Activated naive CD8-positive, alpha-beta T cell treated with anti-CD3 and anti-CD28 coated beads, Interleukin-2, amount 50 U/mL, for 24 hours (primary cell): ENCODE results near the gene SGIP1.
"Not testable (repeated sequence)": the region's sequence is repeated elsewhere in the genome, so short reads cannot be mapped to it uniquely, and the experiment has no call there.

ENCODE experiments used
- ATAC-seq: fragments of 150-1000 bp; cut with Tn5 transposase; one replicate; pipeline ENCODE4 v1.10.0; 2021
- DNase-seq: peaks from one replicate; pipeline ENCODE4 v3.0.0; 2021
- H3K27ac Mint-ChIP-seq: one replicate; pipeline ENCODE4 v1.8.0; 2021; ENCODE audit warnings: mild to moderate bottlenecking, mixed read lengths
- H3K27me3 Mint-ChIP-seq: one replicate; pipeline ENCODE4 v1.8.0; 2021; ENCODE audit warnings: mixed read lengths
- H3K36me3 Mint-ChIP-seq: one replicate; pipeline ENCODE4 v1.8.0; 2021; ENCODE audit warnings: low read depth, mixed read lengths
- H3K4me1 Mint-ChIP-seq: one replicate; pipeline ENCODE4 v1.8.0; 2021; ENCODE audit warnings: mixed read lengths
- H3K4me3 Mint-ChIP-seq: one replicate; pipeline ENCODE4 v1.8.0; 2021; ENCODE audit warnings: mild to moderate bottlenecking, moderate library complexity, mixed read lengths
- H3K9me3 Mint-ChIP-seq: one replicate; pipeline ENCODE4 v1.8.0; 2021; ENCODE audit warnings: mixed read lengths

SGIP1 gene

DNA sequence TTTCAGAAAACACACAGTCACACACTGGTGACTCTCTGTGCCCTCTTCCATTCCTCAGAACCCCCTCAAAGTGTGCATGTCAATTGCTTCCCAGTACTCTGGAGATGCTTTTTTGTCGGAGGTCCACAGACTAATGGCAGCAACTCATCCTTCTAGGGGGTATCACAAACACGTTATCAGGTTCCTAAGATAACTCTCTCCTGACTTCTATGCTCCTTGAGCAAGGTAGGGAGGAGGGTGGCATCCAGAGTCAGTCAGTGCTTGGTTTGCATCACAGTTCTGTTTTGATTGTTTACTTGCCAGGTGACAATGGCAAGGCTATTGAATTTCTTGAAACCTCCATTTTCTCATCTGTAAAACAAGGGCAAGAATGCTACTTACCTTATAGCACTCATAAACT, 178.9 kb downstream of the SGIP1 start:
- H3K36me3 Mint-ChIP-seq = no peaks in the 10 kb centered on the region
- H3K4me1 Mint-ChIP-seq = no peaks in the 10 kb centered on the region
- H3K27me3 Mint-ChIP-seq = peaks cover 7% of the 10 kb centered on the region
- no peak overlapping the region for H3K27ac Mint-ChIP-seq
- no peaks in the 10 kb centered on the region for H3K9me3 Mint-ChIP-seq
- DNase-seq (no peak), ATAC-seq (no peak)
- no peak overlapping the region for H3K4me3 Mint-ChIP-seq

DNA sequence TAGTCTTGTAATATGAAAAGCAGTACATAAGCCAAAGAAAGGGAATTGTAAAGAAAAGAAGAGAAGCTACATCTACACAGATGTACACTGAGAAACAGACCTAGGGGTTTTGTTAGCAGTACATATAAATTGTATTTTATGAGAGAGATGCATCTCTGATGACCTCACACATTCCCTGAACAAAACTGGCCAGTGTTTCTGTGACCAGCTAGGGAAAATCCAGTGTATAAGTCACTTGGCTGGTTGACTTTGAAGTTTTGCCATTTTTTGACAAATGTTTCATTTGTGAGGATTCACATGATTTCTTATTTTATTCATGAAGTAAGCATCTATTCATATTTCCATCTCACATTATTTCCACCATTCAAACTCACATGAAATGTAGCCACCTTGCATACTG, 190.0 kb downstream of the SGIP1 start:
- H3K4me3 Mint-ChIP-seq = no peak overlapping the region
- no peak for DNase-seq
- H3K4me1 Mint-ChIP-seq = peaks cover 4% of the 10 kb centered on the region
- no peaks in the 10 kb centered on the region for H3K36me3 Mint-ChIP-seq
- no peak overlapping the region for H3K27ac Mint-ChIP-seq
- H3K27me3 Mint-ChIP-seq = peaks cover 4% of the 10 kb centered on the region
- ATAC-seq = no peak
- no peaks in the 10 kb centered on the region for H3K9me3 Mint-ChIP-seq

DNA sequence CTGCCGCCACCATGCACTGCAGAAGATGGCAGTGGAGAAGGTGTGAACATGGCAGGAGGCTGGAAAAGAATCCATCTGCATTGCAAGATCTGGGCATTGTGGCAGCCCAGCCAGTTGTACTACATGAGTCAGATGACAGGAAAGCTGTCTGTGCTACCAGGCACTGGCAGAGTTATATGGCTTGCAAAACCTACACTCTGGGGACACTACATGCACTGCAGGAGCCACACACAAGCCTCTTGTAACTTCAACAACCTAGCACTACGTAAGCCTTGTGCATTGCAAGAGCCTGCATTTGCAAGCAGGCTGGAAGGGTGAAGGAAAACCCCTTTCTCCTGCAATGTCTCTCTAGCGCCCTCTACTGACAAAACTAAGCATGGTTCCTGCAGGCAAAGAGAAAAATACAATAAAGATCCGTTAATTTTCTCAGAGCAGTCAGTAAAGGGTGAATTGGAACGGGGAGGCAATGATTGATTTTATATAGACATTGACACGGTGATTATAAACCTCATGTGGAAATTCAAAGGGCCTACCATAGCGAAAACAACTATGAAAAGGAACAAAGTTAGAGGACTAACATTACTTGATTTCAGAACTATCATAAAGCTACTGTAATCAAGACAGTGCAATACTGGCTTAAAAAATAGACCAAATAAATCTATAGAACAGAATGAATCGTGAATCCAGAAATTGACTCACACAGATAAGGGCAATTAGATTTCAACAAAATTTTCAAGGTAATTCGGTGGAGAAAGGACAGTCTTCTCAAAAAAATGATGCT, 192.1 kb downstream of the SGIP1 start:
- no peaks in the 10 kb centered on the region for H3K9me3 Mint-ChIP-seq
- DNase-seq = peak; percentile 52

DNA sequence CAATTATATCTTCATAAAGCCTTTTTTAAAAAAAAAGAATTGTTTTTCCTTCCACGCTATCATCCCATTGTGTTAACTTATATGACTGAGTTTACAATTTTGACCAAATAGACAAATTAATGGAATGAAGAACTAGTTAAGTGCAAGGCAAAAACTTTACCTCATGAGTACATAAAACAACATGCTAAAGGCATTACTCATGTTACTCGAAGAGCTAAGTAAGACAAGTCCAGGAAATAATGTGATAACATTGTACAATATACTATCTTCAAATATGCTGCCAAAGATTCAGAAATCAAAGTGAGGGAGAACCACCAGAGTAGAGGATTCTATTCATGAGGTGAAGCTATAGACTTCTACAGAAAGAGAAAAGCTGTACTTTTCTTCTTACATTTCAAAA, 194.1 kb downstream of the SGIP1 start:
- peaks cover 4% of the 10 kb centered on the region for H3K27me3 Mint-ChIP-seq
- no peak for ATAC-seq
- no peak overlapping the region for H3K4me3 Mint-ChIP-seq
- no peaks in the 10 kb centered on the region for H3K36me3 Mint-ChIP-seq
- peaks cover 9% of the 10 kb centered on the region for H3K4me1 Mint-ChIP-seq
- H3K9me3 Mint-ChIP-seq = no peaks in the 10 kb centered on the region
- DNase-seq = no peak
- no peak overlapping the region for H3K27ac Mint-ChIP-seq

More for the DNA sequence above, 192.1 kb downstream of the SGIP1 start:
- peaks cover 4% of the 10 kb centered on the region for H3K27me3 Mint-ChIP-seq
- H3K4me3 Mint-ChIP-seq = no peak overlapping the region
- ATAC-seq = peak; percentile 40
- H3K4me1 Mint-ChIP-seq = peaks cover 9% of the 10 kb centered on the region
- no peaks in the 10 kb centered on the region for H3K36me3 Mint-ChIP-seq
- no peak overlapping the region for H3K27ac Mint-ChIP-seq

DNA sequence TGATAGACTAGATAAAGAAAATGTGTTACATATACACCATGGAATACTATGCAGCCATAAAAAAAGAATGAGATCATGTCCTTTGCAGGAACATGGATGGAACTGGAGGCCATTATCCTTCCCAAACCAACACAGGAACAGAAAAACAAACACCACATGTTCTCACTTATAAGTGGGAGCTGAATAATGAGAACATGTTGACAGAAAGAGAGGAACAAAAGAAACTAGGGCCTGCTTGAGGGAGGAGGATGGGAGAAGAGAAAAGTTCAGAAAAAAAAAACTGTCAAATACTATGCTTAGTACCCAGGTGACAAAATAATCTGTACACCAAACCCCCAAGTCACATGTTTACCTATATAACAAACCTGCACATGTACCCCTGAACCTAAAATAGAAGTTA, 194.8 kb downstream of the SGIP1 start:
- H3K27ac Mint-ChIP-seq, H3K4me3 Mint-ChIP-seq, H3K9me3 Mint-ChIP-seq, H3K4me1 Mint-ChIP-seq, H3K36me3 Mint-ChIP-seq, DNase-seq, ATAC-seq, H3K27me3 Mint-ChIP-seq: not testable (repeated sequence)

DNA sequence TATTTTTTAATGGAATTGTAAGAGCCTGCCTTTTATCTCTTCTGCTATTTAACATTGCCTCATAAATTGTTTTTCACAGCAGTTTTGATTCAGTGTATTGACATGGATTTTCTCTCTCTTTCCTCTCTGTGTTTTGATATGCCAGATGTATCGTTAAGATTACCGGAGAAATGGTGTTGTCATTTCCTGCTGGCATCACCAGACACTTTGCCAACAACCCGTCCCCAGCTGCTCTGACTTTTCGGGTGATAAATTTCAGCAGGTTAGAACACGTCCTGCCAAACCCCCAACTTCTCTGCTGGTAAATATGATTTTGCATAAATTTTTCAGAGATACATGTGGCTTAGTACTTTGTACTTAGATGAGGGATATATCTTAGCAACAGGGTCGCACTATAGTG, 195.2 kb downstream of the SGIP1 start:
- no peak overlapping the region for H3K27ac Mint-ChIP-seq

DNA sequence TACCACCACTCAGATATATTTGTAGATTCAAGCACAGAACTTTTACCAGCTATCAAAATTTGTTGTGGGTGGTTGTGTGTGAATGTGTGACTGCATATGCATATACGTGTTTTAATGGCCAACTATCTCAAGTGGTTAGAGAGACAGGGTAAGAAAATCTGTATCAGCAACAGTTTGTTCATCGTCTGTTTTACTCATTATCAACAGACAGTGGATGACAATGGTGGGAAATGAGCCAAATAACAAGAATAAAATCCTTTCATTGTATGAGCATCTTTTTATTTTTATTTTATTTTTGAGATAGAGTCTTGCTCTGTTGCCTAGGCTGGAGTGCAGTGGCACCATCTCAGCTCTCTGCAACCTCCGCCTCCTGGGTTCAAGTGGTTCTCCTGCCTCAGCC, 195.6 kb downstream of the SGIP1 start:
- H3K36me3 Mint-ChIP-seq = no peaks in the 10 kb centered on the region
- H3K4me1 Mint-ChIP-seq = peaks cover 9% of the 10 kb centered on the region
- no peak overlapping the region for H3K27ac Mint-ChIP-seq
- ATAC-seq (no peak), DNase-seq (no peak)
- H3K9me3 Mint-ChIP-seq = no peaks in the 10 kb centered on the region
- H3K27me3 Mint-ChIP-seq = peaks cover 4% of the 10 kb centered on the region
- no peak overlapping the region for H3K4me3 Mint-ChIP-seq

More for the DNA sequence above, 195.2 kb downstream of the SGIP1 start:
- Mint-ChIP-seq H3K36me3 (no peaks in the 10 kb centered on the region), H3K27me3 (peaks cover 4% of the 10 kb centered on the region), H3K4me3 (no peak overlapping the region), H3K4me1 (peaks cover 9% of the 10 kb centered on the region), H3K9me3 (no peaks in the 10 kb centered on the region)
- ATAC-seq = peak; percentile 30
- DNase-seq = no peak

DNA sequence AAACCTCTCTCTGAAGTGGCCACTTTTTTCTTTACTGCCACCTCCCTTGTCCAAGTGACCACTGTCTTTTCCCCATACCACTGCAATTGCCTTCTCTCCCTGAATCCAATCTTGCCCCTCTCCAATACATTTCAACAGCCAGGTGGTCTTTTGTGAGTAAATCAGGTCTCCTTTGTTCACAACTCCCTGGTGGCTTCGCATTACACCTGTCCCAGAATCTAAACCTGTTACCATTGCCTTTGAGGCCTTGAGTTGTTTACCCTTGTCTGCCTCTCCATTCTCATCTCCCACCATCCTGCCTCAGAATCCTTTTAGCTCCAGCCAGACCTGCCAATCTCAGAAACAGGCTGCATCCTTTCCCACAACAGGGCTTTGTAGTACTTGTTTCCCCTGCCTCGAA, 196.5 kb downstream of the SGIP1 start:
- peaks cover 4% of the 10 kb centered on the region for H3K27me3 Mint-ChIP-seq
- H3K9me3 Mint-ChIP-seq = no peaks in the 10 kb centered on the region
- H3K27ac Mint-ChIP-seq = no peak overlapping the region
- no peak for ATAC-seq
- no peak for DNase-seq
- no peak overlapping the region for H3K4me3 Mint-ChIP-seq
- no peaks in the 10 kb centered on the region for H3K36me3 Mint-ChIP-seq
- H3K4me1 Mint-ChIP-seq = peaks cover 9% of the 10 kb centered on the region

DNA sequence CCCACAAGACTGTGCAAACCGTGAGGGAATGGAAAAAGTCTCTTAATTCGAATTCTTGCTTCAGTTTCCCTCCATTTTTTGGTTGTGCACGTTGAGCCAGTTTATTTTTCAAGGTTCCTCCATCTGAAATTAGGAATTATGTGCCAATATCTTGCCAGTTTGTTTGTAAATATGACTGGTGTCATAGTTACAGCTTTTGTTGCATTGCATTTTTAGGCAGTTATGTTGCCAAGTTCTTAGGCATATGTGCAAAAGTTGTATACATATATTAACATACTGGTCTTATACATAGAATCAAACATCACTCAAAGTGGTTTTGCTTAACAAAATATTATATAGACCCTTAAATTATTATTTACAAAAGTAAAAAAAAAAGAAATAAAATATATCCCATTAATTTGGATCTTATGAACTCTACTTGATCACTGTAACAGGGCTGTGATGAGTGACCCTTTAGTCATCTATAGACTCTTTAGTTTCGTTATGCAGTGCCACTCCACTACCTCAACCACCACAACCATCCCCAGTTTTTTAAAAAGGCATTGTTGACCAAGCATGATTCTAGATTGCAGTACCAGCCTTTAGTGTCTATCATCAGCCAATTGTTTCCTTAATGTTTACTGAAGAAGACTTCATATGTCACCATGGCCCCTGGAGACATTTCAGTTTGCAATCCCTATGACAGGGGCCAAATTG, 197.4 kb downstream of the SGIP1 start:
- no peak for ATAC-seq

DNA sequence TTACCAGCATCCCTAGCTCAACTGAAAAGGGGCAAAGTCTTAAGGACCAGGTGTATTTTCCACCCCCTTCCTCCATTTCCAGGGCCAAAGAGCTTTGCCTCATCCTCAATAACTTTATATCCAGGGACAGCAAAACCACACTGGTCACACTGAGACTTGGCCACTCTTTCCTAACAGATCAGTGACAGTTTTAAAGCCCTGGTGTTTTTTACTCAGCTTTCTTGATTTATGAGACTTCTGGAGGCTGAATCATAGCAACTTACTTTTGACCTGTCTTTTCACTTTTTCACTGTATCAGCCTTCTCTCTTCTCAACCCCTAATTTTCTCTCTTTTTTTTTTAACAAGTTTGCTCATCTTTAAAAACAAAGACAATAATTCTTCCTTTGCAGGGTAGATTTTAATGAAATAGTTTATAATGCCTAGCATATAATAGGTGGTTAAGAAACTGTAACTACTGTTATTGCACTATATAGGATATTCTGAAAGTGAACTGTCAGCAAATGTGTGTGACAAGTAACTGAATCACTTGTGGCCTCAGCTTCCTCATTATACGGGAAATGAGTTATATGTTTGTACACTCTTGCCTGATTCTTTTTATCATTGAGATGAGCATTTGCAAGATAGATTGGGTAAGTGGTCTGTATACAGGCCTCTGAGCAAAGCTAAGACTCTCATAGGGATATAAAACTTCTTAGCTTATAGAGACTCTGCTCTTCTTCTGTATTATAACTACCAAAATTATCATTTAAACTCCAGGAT, 198.6 kb downstream of the SGIP1 start:
- no peak overlapping the region for H3K4me3 Mint-ChIP-seq
- DNase-seq (no peak), ATAC-seq (peak; percentile 43)
- peaks cover 9% of the 10 kb centered on the region for H3K4me1 Mint-ChIP-seq
- no peaks in the 10 kb centered on the region for H3K36me3 Mint-ChIP-seq
- H3K27me3 Mint-ChIP-seq = no peaks in the 10 kb centered on the region
- H3K27ac Mint-ChIP-seq = no peak overlapping the region
- H3K9me3 Mint-ChIP-seq = no peaks in the 10 kb centered on the region

More for the DNA sequence above, 197.4 kb downstream of the SGIP1 start:
- Mint-ChIP-seq H3K27me3 (peaks cover 2% of the 10 kb centered on the region), H3K27ac (no peak overlapping the region), H3K36me3 (no peaks in the 10 kb centered on the region), H3K4me1 (peaks cover 9% of the 10 kb centered on the region), H3K9me3 (no peaks in the 10 kb centered on the region), H3K4me3 (no peak overlapping the region)
- DNase-seq = no peak

DNA sequence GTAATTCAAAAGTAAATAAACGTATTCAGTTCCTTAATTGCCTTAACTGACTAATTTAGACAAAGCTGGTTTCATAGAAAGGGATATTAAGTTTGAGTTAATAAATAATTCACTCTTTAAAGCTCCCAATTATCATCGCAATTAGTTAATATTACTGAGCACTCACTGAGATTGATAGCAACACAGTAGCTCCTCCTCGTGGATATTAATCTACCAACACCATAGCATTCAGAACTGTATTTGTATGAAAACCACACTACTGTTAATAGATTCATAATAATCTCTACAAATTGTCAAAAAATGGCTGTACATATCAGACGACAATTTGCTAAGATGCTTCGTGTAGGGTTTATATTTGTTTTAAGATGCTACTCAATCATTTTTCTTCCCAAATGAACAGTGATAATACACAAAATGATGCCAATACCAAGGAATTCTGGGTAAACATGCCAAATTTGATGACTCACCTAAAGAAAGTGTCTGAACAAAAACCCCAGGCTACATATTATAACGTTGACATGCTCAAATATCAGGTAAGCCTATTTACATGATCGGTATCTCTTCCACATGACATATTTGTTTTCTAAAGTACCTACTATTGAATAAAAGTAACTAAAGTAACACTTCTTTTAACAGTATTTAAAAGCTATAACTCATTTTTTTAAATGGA, 199.5 kb downstream of the SGIP1 start:
- DNase-seq = no peak
- H3K9me3 Mint-ChIP-seq = no peaks in the 10 kb centered on the region
- no peak overlapping the region for H3K4me3 Mint-ChIP-seq
- peaks cover 9% of the 10 kb centered on the region for H3K4me1 Mint-ChIP-seq
- H3K27me3 Mint-ChIP-seq = no peaks in the 10 kb centered on the region
- ATAC-seq = no peak
- H3K27ac Mint-ChIP-seq = no peak overlapping the region
- no peaks in the 10 kb centered on the region for H3K36me3 Mint-ChIP-seq

DNA sequence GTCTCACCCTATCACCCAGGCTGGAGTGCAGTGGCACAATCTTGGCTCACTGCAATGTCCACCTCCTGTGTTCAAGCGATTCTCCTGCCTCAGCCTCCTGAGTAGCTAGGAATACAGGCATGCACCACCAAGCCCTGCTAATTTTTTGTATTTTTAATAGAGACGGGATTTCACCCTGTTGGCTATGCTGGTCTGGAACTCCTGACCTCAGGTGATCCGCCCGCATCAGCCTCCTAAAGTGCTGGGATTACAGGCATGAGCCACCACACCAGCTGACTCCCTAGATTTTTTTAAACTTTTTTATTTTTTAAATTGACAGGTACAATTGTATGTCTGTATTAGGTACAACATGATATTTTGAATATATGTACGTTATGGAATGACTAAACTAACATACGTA, 200.6 kb downstream of the SGIP1 start:
- not testable (repeated sequence) for H3K27ac Mint-ChIP-seq, H3K4me1 Mint-ChIP-seq, ATAC-seq, H3K36me3 Mint-ChIP-seq, H3K9me3 Mint-ChIP-seq, DNase-seq, H3K4me3 Mint-ChIP-seq, H3K27me3 Mint-ChIP-seq

DNA sequence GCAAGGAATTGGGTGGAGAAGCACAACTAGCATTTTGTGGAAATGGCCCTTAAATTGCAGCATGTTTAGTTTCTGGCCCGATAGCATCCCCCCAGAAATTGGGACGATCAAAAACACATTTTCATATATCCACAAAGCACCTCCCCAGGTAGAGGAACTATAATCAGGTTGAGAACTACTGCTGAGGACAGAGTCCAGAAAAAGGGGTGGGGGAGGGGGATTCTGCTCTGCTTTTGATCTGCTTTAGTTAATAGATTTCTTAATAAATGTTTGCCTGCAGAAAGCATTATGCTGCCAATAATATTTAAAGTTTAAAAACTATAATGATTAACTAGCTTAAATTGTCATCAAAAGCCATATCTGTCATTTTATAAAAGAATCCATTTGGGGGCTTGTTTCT, 203.9 kb downstream of the SGIP1 start:
- ATAC-seq (no peak), DNase-seq (no peak)
- H3K9me3 Mint-ChIP-seq = no peaks in the 10 kb centered on the region
- no peaks in the 10 kb centered on the region for H3K27me3 Mint-ChIP-seq
- H3K4me3 Mint-ChIP-seq = no peak overlapping the region
- H3K27ac Mint-ChIP-seq = no peak overlapping the region
- no peaks in the 10 kb centered on the region for H3K36me3 Mint-ChIP-seq
- H3K4me1 Mint-ChIP-seq = peaks cover 5% of the 10 kb centered on the region

DNA sequence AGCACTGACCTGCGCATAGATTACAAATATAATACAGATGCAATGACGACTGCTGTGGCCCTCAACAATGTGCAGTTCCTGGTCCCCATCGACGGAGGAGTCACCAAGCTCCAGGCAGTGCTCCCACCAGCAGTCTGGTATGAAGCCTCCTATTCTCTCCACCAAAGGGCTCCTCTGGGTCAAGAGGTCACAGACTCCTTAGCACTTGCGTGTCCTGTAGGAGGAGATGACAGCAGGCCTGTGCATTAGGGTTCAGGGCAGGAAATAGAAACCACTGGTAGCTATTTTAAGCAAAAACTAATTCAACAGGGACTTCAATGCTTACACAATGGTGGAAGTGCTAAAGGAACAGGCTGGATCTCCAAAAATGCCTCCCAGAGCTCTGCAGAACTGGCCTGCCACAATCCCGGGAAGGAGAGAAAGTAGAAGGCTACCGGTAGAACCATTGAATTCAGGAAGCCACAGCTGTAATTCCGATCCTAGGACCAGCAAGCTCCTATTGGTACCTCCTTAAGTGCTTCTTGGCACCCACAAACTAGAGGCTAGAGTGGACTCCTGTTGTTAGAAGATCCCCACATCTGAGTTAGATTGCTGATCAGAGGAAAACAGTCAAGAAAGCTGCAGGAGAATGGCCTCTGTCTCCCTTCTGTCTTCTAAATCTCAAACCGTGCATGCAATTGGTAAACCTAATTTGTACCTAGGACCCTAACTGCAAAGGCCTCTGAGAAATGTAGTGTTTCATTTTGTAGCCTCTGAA, 205.6 kb downstream of the SGIP1 start:
- DNase-seq (no peak), ATAC-seq (no peak)
- H3K9me3 Mint-ChIP-seq = no peaks in the 10 kb centered on the region

More for the DNA sequence above, 205.6 kb downstream of the SGIP1 start:
- Mint-ChIP-seq H3K36me3 (no peaks in the 10 kb centered on the region), H3K4me1 (peaks cover 5% of the 10 kb centered on the region), H3K4me3 (no peak overlapping the region), H3K27ac (no peak overlapping the region), H3K27me3 (no peaks in the 10 kb centered on the region)
